Sigmoid colon (tissue), 7 donors: ENCODE results near the gene CNOT3. TPM values are rescaled to one million over a fixed set of nuclear protein-coding genes. Genes with fewer than 3 reads are reported as not detected.

ENCODE experiments used
- DNase-seq: peaks from one replicate; pipeline ENCODE4 v3.0.0-alpha.2; 2019
- H3K27ac ChIP-seq, 4 donors: fragments of 200-600 bp; sonication (generic); one replicate each; pipeline ENCODE4 v1.5.1; 2016 to 2019; ENCODE audit warnings: mild to moderate bottlenecking in 1 of 4
- H3K27me3 ChIP-seq, 3 donors: fragments of 200-600 bp; sonication (generic); one replicate each; pipeline ENCODE4 v1.5.1; 2019; ENCODE audit warnings: mild to moderate bottlenecking in 1 of 3
- H3K36me3 ChIP-seq, 4 donors: fragments of 200-600 bp; sonication (generic); one replicate each; pipeline ENCODE4 v1.5.1; 2016 to 2019
- H3K4me1 ChIP-seq, 4 donors: fragments of 200-600 bp; sonication (generic); one replicate each; pipeline ENCODE4 v1.5.1; 2017 to 2019
- H3K4me3 ChIP-seq, 4 donors: fragments of 200-600 bp; sonication (generic); one replicate each; pipeline ENCODE4 v1.5.1; 2017 to 2019; ENCODE audit warnings: mild to moderate bottlenecking in 2 of 4, moderate library complexity in 1 of 4
- H3K9me3 ChIP-seq, 4 donors: fragments of 200-600 bp in 3 of 4; sonication (generic) in 3 of 4; one replicate each; pipeline versions ENCODE4 v1.5.1 to v1.6.1; 2013 to 2019
- CTCF ChIP-seq, 4 experiments: fragments of 450-650 bp in 3 of 4; fragments of 200-600 bp in 1 of 4; IDR thresholded peaks; one replicate each; pipeline ENCODE4 v1.5.1; 2016 to 2019; ENCODE audit warnings: antibody characterized with exemption in 4 of 4, mild to moderate bottlenecking in 3 of 4, moderate library complexity in 2 of 4
- EP300 ChIP-seq, 4 donors: sonication (generic); formaldehyde crosslinking; IDR thresholded peaks; one replicate each; pipeline ENCODE4 v1.6.1; 2017; ENCODE audit warnings: antibody characterized with exemption in 4 of 4
- POLR2A ChIP-seq, 2 donors: fragments of 450-650 bp; IDR thresholded peaks; one replicate each; pipeline ENCODE4 v1.6.1; 2016; ENCODE audit warnings: antibody characterized with exemption in 2 of 2, mild to moderate bottlenecking in 2 of 2, moderate library complexity in 2 of 2
- POLR2AphosphoS5 ChIP-seq, 4 donors: sonication (generic); formaldehyde crosslinking; IDR thresholded peaks; one replicate each; pipeline ENCODE4 v1.6.1; 2017; ENCODE audit warnings: antibody characterized with exemption in 4 of 4
- WGBS, 2 donors: extraction: QIAGEN DNeasy Blood & Tissue Kit; methylation state at CpG; one replicate each; pipeline ENCODE4 v1.1.7; 2013; 5-methylcytosine and 5-hydroxymethylcytosine counted together
- intact Hi-C: fragments of 100-400 bp; cut with DNase I; formaldehyde crosslinking; loops from one replicate; pipeline ENCODE4 v1.15.1; 2023
- polyA plus RNA-seq, 3 donors: library from polyadenylated mRNA; stranded (reverse); fragments of 200-250 nt; gene quantifications; one replicate each; pipeline ENCODE4 v1.2.3, GENCODE V29; 2013
- total RNA-seq, 4 donors: library from RNA; depleted of rRNA; stranded (reverse); fragments of >200 nt; gene quantifications; one replicate each; pipeline ENCODE4 v1.1.0, GENCODE V29; 2016
- donor health status: healthy with polysubstance abuse.
- donor health status: Bipolar disorder and iron deficiency.
- donor health status: healthy.

CNOT3 gene
- total and polyA plus RNA-seq, 7 donors, result 11.8 to 32.9 (median 19.8) TPM

- H3K4me1 ChIP-seq, result peaks cover 2 to 14% (median 9%) of the 10 kb centered on the region in 4 donors
- intact Hi-C loops, result no loop called here
- TF ChIP-seq POLR2AphosphoS5 (IDR thresholded peaks at IDR 0.05) (no peak), EP300 (IDR thresholded peaks at IDR 0.05) (no peak), CTCF (IDR thresholded peaks at IDR 0.05) (no peak), POLR2A (IDR thresholded peaks at IDR 0.05) (no peak)
- H3K4me3 ChIP-seq, result no peak overlapping the region
- no peaks in the 10 kb centered on the region for H3K27me3 ChIP-seq
- H3K27ac ChIP-seq, result no peak overlapping the region
- 43 to 83% methylated on average over 10 of the region's 10 CpGs for WGBS, 2 donors
- H3K9me3 ChIP-seq, result no peaks in the 10 kb centered on the region
- peaks cover 46 to 82% (median 66%) of the 10 kb centered on the region in 4 donors for H3K36me3 ChIP-seq
- no peak for DNase-seq
Observed at GRCh38 chr19:54121259-54121658, 16.3 kb upstream of the CNOT3 start.

- no peaks in the 10 kb centered on the region for H3K27me3 ChIP-seq
- intact Hi-C loops, result no loop called here
- H3K27ac ChIP-seq, result no peak overlapping the region
- peaks cover 66 to 98% (median 87%) of the 10 kb centered on the region in 4 donors for H3K36me3 ChIP-seq
- no peaks in the 10 kb centered on the region for H3K4me1 ChIP-seq
- 95 to 96% methylated on average over 17 of the region's 17 CpGs for WGBS, 2 donors
- H3K9me3 ChIP-seq, result no peaks in the 10 kb centered on the region
- no peak overlapping the region for H3K4me3 ChIP-seq
- TF ChIP-seq POLR2AphosphoS5 (IDR thresholded peaks at IDR 0.05), result no peak
- TF ChIP-seq POLR2A (IDR thresholded peaks at IDR 0.05), result no peak
- TF ChIP-seq CTCF (IDR thresholded peaks at IDR 0.05), result no peak
- TF ChIP-seq EP300 (IDR thresholded peaks at IDR 0.05), result no peak
- DNase-seq, result no peak
Observed at GRCh38 chr19:54123682-54124081, 13.9 kb upstream of the CNOT3 start.

- no peak overlapping the region for H3K27ac ChIP-seq
- peaks cover 73 to 98% (median 91%) of the 10 kb centered on the region in 4 donors for H3K36me3 ChIP-seq
- intact Hi-C loops, result no loop called here
- WGBS, 2 donors, result 95 to 96% methylated on average over 19 of the region's 19 CpGs
- no peaks in the 10 kb centered on the region for H3K9me3 ChIP-seq
- DNase-seq, result no peak
- H3K4me1 ChIP-seq, result no peaks in the 10 kb centered on the region
- TF ChIP-seq POLR2AphosphoS5 (IDR thresholded peaks at IDR 0.05) (no peak), EP300 (IDR thresholded peaks at IDR 0.05) (no peak), CTCF (IDR thresholded peaks at IDR 0.05) (no peak), POLR2A (IDR thresholded peaks at IDR 0.05) (no peak)
- H3K27me3 ChIP-seq, result no peaks in the 10 kb centered on the region
- H3K4me3 ChIP-seq, result no peak overlapping the region
Observed at GRCh38 chr19:54124393-54124792, 13.2 kb upstream of the CNOT3 start.

GRCh38 chr19:54125713-54126112 lies 11.8 kb upstream of the CNOT3 start:
- WGBS, 2 donors, result 92 to 93% methylated on average over 9 of the region's 9 CpGs
- TF ChIP-seq POLR2AphosphoS5 (IDR thresholded peaks at IDR 0.05) (no peak), POLR2A (IDR thresholded peaks at IDR 0.05) (no peak), EP300 (IDR thresholded peaks at IDR 0.05) (no peak), CTCF (IDR thresholded peaks at IDR 0.05) (no peak)
- no peak for DNase-seq

More at GRCh38 chr19:54125713-54126112, 11.8 kb upstream of the CNOT3 start:
- H3K4me3 ChIP-seq, result no peak overlapping the region
- H3K4me1 ChIP-seq, result no peaks in the 10 kb centered on the region
- H3K27me3 ChIP-seq, result no peaks in the 10 kb centered on the region
- H3K27ac ChIP-seq, result no peak overlapping the region
- peaks cover 67 to 94% (median 82%) of the 10 kb centered on the region in 4 donors for H3K36me3 ChIP-seq
- intact Hi-C loops, result no loop called here
- H3K9me3 ChIP-seq, result no peaks in the 10 kb centered on the region
